Fibroblast of the conjunctiva (primary cell): ENCODE measurements around the gene ZNF687.
A peak's percentile ranks its signal among the peaks of the same experiment; 100 is the strongest.
"Not testable (repeated sequence)": the region's sequence is repeated elsewhere in the genome, so short reads cannot be mapped to it uniquely, and the experiment has no call there.

Experiments used
- DNase-seq: peaks from one replicate; pipeline ENCODE4 v3.0.0-alpha.2; 2010; ENCODE audit warnings: low read depth

Gene ZNF687, protein sequence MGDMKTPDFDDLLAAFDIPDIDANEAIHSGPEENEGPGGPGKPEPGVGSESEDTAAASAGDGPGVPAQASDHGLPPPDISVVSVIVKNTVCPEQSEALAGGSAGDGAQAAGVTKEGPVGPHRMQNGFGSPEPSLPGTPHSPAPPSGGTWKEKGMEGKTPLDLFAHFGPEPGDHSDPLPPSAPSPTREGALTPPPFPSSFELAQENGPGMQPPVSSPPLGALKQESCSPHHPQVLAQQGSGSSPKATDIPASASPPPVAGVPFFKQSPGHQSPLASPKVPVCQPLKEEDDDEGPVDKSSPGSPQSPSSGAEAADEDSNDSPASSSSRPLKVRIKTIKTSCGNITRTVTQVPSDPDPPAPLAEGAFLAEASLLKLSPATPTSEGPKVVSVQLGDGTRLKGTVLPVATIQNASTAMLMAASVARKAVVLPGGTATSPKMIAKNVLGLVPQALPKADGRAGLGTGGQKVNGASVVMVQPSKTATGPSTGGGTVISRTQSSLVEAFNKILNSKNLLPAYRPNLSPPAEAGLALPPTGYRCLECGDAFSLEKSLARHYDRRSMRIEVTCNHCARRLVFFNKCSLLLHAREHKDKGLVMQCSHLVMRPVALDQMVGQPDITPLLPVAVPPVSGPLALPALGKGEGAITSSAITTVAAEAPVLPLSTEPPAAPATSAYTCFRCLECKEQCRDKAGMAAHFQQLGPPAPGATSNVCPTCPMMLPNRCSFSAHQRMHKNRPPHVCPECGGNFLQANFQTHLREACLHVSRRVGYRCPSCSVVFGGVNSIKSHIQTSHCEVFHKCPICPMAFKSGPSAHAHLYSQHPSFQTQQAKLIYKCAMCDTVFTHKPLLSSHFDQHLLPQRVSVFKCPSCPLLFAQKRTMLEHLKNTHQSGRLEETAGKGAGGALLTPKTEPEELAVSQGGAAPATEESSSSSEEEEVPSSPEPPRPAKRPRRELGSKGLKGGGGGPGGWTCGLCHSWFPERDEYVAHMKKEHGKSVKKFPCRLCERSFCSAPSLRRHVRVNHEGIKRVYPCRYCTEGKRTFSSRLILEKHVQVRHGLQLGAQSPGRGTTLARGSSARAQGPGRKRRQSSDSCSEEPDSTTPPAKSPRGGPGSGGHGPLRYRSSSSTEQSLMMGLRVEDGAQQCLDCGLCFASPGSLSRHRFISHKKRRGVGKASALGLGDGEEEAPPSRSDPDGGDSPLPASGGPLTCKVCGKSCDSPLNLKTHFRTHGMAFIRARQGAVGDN

DNA sequence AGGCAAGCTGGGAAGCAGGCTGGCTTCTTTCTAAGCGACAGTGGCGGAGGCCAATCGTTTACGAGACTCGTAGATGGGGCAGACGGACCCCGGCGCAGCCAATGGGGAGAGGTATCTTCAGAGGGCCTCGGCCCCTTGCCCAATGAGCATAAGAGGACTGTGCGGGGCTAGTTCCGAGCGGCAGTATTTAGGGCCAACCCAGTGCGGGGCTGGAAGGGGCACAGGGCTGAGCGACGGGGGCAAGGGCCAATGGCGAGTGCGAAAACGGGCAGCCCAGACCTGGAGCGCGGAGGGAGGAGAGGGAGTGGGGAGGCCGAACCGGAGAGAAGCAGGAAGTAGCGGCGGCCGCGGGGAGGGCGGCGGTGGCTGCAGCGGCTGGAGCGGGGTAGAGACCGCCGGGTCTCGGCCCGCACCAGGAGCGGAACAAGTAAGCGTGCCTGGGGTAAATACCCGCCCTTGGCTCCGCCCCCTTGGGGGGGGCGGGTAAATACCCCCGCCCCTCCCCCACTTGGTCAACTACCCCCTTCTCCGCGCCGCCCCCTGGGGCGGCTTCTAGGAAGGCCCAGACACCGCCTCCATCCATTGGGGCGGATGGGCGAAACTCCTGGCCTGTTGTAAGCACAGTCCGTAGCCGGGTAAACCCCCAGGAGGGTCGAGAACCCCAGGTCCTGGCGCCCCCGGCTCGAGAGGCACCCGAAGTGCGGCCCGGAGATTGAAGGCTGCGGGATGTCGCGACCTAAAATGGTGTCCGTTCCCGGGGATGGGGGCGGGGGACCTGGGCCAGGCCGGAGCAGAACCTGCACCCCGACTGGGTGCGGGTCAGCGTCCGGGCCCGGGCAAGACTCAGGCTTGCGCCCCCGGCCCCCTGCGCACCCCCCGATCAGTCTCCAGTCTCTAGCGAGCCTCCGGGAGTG, at the start of gene ZNF687:
Gene ZNF687, plus strand, starts transcription at position 331 of the 914 bp plus-strand sequence. CDS start 3,993 bp downstream, outside the sequence.
- peak; percentile 100 for DNase-seq

DNA sequence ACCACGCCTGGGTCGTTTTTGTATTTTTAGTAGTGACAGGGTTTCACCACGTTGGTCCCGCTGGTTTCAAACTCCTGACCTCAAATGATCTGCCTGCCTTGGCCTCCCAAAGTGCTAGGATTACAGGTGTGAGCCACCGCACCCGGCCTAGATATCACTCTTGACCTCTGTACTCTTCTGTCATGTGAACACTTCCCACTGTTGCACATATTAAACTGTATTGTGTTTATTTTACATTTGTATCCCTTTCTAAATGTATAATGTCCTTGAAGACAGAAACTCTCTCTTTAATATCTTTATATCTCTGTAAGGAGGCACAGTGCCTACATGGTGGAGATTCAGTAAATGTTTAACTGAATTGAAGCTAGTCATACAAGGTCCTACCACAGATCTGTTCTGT, 46.9 kb upstream of the ZNF687 start:
- DNase-seq: no peak

DNA sequence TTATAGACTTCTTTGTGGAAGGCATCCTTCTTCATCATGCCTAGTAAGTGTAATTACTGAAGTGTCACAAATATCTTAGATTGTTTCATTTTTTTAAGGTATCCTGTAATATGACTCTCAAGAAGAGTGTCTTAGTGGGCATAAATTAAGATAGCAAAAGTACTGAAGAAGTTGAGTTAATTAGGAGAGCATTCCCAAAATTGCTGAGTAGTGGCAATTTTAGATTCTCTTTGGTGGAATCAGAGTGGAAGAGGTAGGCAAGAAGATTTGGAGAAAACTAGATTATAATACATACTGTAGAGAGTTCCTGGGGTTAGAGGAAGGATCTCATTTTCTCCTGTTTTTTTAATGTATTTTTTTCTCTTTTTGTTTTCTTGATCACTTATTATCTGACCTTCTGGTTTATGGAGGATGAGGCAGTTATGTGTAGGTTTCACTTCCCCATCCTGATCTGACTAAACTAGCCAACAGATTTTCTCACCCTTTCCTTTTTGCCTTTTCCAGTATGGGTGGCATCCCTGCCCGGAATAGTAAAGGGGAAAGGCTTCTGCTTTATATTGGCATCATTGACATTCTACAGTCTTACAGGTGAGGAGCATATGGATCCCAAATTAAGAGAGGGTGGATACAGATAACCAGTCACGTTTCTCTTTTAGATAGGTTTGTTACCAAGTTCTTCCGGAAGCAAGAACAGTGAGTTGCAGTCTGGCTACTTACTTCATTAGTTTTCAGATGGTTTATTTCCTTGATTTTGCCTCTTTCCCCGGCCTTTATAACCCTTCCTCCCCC, 44.2 kb upstream of the ZNF687 start:
- no peak for DNase-seq

DNA sequence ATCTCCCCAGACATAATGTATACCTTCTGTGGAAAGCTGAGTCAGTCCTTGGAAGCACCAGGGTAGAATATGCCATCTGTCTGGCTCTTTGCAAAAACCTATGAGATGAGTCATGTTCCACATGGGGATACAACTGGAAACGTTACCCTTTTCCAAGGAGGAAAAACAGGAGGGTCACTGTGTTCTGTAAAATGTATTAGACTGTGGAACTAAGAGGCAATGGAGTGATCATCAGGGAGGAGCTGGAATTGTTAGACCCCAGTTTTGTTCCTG, 43.7 kb upstream of the ZNF687 start:
- peak; percentile 61 for DNase-seq

DNA sequence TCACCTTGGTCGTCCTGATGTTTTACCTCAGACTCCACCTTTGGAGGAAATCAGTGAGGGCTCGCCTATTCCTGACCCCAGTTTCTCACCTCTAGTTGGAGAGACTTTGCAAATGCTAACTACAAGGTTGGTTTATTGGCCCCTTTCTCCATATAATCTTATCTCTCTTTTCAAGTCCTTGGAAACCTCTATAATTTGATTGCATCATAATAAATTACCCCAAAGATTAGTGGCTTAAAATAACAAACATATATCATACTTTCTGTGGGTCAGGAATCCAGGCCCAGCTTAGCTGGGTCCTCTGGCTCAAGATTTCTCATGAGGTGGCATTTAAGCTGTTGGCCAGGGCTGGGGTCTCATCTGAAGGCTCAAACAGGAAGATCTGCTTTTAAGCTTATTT, 39.7 kb upstream of the ZNF687 start:
- DNase-seq: no peak

DNA sequence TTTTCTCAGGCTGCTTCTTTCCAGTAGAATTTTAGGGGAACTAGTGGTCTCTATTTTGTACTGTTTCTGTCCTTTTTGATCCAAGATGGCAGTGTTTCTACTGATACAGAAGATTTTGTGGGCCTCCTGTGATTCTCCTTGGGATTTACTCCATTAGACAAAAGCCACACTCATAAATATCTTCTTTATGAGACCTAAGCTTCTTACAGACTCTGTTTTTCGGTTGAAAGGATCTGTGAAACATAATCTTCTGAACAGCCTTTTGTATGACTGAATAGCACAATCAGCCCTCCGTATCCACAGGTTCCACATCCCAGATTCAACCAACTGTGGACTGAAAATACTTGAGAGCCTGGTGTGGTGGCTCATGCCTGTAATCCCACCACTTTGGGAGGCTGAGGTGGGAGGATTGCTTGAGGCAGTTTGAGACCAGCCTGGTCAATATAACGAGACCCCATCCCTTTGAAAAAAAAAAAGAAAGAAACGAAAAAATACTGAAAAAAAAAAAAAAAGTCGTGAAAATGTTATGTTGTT, 38.3 kb upstream of the ZNF687 start:
- no peak for DNase-seq

DNA sequence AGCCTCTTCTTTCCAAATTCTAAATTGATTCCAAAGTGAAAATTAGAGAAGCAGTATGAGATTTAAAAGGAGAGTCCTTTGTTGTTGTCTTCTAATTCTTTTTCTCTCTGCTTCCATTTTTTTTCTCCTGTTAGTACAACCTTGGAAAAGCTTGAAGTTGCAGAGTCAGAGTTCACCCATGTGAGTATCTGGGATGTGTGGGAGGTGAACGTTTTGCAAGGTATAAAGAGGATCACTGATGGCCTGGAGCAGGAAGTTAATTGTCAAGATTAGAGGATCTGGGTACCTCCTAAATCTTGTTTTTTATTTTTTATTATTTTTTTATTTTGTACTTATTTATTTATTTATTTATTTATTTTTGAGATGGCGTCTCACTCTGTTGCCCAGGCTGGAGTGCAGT, 35.3 kb upstream of the ZNF687 start:
- DNase-seq: no peak

DNA sequence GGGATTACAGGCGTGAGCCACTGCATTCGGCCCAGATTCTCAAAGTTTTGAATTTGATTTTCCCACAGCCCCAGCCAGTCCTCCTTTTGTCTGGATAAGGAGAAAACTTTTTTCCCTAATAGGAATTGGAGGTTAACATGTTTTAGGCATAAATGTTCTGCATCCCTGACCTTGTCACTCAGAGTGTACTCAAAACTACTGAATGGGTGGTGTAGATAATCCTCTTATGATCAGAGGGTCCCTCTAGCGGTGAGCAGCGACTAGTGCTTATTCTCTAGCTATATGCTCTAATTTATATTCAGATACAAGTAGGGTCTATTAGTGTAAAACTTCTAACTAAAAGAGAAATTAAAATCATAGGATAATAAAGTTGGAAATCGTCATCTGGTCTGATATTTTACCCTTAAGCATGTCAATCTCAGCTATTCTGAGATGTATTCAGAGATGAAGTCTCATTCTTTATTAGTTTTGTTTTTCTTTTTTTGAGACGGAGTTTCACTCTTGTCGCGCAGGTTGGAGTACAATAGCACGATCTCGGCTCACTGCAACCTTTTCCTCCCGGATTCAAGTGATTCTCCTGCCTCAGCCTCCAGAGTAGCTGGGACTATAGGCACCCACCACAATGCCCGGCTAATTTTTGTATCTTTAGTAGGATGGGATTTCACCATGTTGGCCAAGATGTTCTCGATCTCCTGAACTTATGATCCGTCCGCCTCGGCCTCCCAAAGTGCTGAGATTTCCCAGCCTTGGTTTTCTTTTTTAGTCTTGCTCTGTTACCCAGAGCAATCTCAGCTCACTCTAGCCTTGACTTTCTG, 30.2 kb upstream of the ZNF687 start:
- DNase-seq: peak; percentile 80

DNA sequence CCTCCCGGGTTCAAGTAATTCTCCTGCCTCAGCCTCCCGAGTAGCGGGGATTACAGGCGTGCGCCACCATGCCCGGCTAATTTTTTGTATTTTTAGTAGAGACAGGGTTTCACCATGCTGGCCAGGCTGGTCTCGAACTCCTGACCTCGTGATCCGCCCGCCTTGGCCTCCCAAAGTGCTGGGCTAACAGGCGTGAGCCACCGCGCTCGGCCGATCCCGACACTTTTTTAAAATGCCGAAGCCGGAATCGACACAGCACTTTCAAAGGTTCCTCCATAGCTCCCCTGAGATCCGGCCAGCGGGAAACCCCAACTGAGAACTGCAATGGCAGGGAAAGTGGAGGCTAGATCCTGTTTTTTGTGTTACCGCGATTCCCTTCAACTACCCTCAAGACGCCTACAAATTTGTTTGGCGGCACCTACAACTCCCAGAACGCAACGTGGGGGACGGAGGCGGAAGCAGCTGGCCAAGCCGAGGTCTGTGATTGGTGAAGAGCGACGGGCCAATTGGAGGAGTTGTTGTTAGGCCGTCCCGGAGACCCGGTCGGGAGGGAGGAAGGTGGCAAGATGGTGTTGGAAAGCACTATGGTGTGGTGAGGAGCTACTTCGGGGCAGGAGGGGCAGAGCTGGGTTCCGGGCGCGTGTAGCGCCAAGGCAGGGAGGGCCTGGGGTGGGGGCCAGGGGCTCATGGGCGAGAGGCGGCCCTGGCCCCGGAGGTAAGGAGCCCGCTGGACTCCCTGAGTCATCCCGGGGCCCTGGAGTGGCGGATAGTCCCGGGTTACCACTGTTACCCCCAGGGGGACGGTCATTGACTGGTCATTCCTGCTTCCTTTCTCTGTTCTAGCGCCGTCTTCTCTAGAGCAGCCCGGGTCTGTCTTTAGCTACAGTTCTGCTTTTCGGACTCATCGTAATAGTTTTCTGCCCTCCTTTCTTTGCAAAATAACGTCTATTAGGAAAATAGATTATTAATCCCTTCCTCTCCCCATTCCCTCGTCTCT, 27.6 kb upstream of the ZNF687 start, which contains the start of gene PSMD4:
Gene PSMD4, plus strand, starts transcription at position 518 of the 997 bp plus-strand sequence. Its CDS starts 49 bp downstream, at position 567.
- peak; percentile 95 for DNase-seq

DNA sequence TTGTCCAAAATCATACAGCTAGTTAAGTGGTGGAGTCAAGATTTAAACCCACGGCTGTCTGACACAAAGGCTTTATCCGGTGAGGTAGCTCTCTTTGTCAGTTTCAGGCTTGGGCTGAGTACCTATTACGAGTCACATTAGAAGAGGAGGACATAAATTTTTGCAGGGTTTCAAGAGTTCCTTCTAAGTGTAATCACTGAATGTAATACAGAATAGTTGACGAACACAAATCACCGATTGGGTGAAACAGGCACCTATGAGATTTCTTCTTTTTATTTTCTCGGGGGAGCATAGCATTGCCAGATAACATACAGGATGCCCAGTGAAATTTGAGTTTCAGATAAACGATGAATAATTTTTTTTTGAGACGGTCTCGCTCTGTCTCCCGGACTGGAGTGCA, 26.7 kb upstream of the ZNF687 start:
- no peak for DNase-seq

DNA sequence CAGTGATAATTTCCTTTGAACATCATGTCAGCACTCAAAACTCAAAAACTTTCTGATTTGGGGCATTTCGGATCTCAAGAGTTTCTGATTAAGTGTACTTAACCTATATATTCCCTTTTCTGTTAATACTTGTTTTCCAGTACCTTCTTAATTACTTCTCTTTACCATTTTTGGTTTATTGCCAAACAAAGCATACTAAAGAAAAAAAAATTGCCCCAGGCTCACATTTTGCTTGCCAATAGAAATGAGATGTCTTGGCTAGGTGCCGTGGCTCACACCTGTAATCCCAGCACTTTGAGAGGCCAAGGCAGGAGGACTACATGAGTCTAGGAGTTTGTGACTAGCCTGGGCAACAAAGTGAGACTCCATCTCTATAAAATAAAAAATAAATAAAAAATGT, 22.7 kb upstream of the ZNF687 start:
- no peak for DNase-seq

DNA sequence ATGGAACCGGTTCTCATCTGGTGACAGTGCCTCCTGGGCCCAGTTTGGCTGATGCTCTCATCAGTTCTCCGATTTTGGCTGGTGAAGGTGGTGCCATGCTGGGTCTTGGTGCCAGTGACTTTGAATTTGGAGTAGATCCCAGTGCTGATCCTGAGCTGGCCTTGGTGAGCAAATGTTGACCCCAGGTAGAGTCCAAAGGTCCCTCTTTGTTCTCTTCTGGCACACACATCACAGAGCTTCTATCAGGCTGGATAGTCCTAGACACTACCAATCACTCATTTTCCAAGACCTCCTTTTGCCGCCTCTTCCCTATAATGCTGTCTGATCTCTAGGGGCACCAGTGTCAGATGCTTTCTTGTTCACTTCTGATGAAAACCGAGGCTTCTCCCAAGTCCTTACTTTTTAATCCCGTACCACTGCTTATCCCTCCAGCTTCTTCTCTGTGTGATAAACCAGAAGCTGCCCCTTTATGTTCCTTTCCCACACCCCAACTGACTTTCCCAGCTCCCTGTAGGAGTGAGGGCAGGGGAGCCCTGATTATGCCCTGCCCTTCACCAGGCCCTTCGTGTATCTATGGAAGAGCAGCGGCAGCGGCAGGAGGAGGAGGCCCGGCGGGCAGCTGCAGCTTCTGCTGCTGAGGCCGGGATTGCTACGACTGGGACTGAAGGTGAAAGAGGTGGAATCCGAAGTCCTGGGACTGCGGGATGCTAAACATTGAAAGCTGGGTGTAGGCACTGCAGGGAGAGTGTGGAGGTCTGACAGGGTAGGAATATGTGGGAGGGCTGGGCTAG, 16.5 kb upstream of the ZNF687 start:
- DNase-seq: no peak

DNA sequence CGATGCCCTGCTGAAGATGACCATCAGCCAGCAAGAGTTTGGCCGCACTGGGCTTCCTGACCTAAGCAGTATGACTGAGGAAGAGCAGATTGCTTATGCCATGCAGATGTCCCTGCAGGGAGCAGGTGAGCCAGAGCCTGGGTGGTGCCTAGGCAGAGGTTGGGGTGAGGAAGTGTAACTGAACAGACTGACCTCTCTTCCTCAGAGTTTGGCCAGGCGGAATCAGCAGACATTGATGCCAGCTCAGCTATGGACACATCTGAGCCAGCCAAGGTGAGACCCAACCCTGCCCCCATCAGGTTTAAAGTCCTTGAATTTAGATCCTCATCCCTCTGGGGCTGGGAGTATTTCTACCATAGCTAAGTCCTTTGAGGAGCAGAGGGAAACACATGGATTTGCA, 15.8 kb upstream of the ZNF687 start:
- DNase-seq: no peak

DNA sequence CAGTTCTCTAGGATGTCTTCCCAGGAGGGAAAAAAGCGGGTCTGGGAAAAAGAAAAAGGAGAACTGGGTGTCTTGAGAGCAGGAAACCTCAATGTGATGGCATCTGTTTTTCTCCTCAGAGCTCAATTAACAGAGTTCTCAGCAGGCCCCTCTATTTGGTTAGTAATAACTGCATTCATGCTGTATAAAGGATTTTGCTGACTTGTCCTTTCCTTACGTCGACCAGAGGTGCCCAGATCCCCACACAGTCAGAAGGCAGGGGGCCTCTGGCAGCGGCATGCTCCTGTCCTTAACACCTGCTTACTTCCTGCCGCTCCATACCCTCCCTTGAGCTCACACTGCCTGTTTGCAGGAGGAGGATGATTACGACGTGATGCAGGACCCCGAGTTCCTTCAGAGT, 15.3 kb upstream of the ZNF687 start:
- DNase-seq: no peak

DNA sequence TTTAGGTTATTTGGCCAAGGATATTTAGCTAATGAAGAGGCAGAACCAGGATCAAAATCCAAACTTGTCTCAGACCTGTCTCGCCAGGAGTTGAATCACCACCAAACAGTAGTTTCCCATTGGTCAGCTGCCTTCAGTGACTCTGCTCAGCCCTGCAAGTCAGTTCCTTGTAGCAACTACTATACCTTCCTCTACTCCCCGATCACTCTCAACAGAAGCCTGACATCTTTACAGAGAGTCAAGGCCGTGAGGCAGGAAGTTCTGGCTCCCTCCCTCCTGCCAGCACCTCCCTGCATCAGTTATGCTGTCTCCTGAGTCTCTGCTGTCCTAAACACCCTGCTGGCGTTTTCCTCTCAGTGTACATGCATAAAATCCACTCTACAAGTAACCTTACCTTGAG, 14.3 kb upstream of the ZNF687 start:
- no peak for DNase-seq

DNA sequence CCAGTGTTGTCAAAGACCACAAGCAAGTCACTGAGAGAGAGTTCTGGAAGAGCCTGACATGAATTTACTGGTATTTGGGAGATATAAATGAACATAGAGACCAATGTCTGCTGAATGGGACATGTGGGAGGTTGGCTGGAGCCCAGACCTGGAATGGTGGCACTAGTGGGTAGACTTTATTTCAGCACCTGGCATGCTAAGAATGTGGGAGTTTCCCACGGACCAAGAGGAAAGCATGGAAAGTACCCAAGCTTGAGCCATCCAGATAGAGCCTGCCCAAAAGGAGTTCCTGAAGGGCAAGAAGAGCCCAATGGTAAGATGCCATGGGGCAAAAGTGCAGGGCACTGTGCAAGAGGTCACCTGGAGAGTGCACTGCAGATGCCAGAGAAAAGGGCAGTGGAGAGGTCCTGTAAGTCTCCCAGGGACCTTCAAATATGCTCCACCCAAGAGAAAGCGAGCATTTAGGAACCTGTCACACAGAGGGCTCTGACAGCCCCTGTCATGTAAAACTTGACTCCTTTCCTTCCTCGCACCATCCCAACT, 8.1 kb upstream of the ZNF687 start:
- DNase-seq: no peak

DNA sequence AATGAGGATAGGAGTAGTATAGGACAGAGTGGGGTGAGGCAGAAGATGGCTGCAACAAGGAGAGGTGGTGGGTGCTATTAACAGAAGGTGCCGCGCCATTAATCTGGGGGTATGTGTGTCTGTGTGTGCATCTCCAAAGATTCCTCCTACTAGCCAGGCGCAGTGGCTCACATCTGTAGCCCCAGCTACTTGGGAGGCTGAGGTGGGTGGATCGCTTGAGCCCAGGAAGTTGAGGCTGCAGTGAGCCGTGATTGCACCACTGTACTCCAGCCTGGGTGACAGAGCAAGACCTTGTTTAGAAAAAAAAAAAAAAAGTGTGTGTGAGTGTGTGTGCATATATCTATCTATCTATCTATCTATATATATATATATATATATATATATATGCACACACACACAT, 6.8 kb upstream of the ZNF687 start:
- not testable (repeated sequence) for DNase-seq
